Embryonic facial prominence (tissue), 1 donor: ENCODE data around the gene PDZD2.

ENCODE experiments used
- DNase-seq: peaks from one replicate; pipeline ENCODE4 v3.0.0-alpha.2; 2016; ENCODE audit errors: extremely low spot score

Gene PDZD2

DNA sequence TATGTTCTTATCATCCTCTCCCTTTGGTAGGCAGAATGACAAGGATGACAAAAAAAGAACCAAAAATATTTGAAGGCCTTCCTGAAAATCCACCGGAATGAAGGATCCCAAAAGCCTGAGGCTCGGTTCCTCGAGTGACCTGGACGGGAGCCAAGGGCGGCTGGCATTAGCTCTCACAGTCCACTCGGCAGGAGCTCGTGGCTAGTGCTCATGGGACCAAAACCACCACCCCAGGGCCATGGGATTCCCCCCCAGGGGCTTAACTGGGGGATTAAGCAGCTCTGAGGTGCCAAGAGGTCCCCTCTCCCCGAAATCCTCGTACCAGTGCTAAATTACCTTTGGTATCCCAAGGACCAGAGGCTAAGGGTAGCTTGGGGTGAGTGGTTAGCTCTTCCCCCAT lies 586 bp upstream of the PDZD2 start:
- DNase-seq, result no peak

DNA sequence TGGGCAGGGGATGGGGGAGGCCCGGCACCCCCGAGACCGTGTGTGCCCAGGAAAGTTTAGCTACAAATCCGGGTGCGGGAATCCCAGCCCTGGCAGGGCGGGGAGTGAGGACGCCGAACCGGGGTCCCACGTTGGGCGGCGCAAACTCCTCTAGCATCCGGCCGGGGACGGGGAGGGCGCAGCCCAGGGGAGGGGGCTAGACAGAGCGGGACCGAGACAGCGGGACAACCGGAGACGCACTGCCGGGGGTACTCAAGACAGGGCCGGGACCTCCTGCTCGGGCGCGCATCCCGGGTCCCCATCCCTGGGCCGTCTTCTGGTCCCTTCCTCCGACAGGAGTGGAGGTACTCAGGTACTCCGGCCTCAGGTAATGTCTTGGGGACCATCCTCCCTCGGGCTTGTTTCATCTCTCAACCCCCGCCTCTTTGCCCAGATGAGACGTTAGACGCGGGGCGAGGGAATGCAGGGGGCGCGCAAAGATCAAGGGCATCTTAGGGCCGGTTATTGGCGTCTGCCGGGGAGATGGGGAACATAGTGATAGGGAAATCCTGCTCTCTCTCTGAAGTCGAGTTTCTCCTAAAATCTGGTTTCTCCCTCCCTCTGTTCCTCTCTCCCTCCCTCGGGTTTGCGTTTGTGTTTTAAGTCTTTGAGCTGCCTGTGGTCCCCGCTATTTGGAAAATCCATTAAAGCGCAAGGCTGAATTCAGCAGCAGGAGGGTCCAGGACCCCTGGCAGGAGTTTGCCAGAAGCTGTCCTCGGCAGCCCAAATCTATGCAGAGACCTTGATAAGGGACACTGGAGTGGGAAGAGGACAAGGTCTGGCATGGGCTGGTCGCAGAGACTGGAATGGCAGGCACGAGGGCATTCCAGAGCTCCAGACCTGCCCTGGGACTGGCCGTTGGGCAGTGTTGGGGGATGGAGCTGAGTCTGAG lies 815 bp downstream of the PDZD2 start:
- no peak for DNase-seq

DNA sequence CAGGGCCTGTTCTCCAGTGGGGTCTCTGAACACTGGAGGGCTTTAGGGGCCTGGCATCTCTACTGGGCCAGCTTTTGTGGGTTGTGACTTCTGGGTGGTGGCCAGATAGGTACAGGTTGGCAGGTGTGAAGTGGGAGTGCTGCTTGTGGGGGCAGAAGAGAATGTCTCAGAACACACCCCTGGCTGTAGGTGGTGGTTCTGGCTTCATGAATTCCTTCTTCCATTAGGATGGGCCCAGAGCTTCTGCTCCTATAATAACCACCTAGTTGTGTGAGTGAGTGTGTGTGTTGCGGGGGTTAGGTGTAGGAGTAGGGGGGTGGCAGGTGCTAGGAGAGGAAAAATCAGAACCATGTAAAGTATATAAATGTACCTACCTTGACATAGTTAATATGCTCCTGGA lies 1.6 kb downstream of the PDZD2 start:
- no peak for DNase-seq

DNA sequence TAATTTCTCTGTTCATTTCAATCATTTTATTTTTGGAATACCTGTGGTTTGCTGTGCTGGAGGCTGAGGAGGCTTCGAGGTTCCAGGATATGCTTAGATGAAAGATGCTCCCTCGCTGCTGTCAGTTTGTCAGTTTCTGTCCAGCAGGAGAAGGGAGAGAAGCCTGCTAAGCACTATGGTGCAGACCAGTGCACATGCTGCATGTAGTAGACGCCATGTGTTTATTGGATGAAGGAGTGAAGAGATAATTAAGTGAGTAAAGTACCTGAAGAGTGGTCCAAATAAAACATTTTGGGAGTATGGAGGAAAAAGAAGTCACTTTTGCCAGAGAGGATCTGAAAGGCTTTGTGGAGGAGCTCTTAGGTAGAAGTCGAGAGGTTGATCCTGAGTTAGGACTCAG lies 2.1 kb downstream of the PDZD2 start:
- no peak for DNase-seq

DNA sequence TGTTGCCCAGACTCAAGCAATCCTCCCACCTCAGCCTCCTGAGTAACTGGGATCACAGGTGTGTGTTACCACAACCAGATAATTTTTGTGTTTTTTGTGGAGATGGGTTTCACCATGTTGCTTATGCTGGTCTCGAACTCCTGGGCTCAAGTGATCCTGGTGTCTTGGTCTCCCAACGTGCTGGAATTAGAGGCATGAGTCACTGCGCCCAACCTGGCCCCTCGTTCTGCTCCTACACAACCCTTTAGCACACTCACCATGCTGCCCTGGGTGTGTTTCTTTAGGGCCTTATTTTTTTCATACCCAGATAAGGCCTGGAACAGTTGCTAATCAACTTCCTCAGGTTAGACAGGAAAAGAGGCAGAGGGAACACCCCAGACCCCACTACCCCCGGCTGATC lies 2.6 kb downstream of the PDZD2 start:
- no peak for DNase-seq

DNA sequence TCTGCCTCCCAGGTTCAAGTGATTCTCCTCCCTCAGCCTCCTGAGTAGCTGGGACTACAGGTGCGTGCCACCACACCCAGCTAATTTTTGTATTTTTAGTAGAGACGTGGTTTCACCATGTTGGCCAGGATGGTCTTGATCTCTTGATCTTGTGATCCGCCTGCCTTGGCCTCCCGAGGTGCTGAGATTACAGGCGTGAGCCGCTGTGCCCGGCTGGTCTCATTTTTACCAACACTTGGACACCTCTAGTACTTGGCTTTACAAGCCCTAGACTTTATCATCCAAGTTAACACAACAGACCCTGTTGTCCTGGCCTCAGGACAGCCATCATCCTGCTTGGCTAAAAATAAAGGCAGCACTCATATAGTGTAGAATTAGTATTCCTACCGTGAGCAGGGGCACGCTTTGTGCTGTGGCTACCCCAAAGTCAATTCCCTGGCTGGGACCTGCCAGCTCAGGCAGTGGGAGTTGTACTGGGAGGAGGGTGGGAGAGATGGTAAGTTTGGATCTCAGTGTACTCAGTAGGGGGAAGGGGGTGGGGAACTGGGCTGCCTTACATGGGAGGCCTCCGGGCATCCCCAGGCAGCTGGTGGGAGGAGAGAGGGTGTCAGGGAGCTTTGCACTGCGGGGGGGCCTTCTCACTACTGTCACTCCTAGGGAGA lies 6.6 kb downstream of the PDZD2 start:
- no peak for DNase-seq

DNA sequence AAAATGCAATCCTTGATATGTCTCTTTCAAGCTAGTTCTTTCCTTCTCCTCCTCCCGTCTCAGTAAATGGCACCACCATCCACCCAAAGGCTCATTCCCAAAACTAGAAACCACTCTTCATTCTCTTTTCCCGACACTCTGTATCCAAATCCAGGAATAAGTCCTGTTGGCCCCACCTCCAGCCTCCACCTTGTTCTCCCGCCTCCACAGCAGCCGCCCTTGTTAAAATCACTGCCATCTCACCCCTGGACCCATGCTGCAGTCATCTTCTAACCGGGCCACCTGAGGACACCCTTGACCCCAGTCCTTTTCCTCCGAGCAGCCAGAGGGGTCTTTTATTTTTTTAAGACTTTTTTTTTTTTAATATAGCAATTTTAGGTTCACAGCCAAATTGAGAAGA lies 9.4 kb downstream of the PDZD2 start:
- no peak for DNase-seq

DNA sequence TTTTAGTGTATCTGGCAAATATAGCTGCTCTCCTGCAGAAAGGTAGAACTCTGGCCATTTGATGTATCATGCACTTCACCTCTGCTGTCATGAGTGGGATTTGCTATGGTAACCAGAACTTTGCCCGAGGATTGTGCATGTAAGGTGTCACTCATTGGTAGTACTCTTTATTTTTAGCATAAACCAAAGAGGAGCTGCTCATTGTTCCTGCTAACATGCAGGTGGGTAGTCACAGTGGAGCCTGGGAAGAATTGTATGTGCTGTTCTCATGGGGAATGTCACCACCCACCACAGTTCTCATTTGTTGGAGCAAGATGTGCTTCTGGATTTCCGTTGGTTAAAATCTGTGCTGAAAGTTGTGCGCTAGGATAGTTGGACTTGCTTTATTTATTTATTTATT lies 12.3 kb downstream of the PDZD2 start:
- DNase-seq, result no peak

DNA sequence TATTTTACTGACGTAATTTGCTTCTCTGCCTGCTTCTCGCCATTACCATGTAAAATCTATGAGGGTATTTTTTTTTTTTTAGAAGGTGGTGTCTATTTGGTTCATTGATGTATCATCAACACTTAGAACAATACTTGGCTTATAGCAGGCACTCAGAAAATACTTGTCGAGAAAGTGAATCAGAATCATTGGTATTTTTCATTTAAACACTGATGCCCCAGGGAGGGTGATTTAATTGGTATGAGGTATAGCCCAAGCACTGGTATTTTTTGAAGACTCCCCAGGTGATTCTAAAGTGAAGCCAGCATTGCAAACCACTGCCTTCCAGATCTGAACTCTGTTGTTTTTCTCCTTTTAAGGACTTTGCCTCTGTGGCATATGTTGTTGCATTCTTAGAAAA lies 16.6 kb downstream of the PDZD2 start:
- no peak for DNase-seq

DNA sequence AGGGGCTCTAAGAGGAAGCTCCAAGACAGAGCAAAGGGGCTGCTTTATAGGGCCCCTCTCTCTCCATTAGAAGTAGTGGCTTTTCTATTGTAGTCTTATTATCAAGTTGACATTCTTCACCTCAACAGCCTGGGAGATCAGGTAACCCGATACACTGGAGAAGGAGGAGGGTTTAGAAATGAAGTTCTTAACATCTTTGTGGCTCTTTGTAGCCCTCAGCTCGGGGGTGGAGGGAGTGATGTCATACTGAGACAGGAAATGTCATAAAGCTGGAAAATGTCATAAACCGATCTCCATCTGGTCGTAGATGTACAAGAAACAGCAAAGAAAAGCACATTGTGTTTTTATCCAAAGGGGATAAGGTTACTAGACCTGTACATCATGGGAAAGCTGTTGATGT lies 17.9 kb downstream of the PDZD2 start:
- no peak for DNase-seq

DNA sequence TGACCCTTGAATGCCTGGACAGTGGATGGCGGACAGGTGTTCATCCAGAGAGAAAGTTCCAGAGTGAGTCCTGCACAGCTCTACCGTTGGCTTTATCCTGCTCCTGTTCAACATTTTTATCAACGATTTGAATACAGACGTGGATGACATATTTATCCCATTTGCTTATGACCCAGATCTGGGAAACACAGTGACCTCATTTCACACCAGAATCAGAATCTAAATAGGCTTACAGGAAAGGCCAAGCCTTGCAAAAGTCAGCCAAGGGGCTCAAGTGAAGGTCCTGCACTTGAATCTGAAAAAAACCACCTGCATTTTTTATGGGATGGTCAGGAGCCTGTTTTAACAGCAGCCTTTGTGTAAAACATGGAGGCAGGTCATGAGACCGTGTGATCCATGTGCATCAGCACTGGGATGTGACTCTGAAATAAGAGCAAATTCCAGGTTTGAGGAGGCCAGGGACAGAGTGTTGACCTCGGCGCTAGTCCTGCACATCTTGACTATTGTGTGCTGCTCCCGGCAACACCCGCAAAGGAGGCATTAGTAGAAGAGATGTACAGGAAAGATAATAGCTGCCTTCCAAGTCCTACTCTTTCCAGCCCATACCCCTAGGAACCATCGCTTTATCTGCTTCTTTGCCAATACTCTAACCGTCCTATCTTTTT lies 18.5 kb downstream of the PDZD2 start:
- no peak for DNase-seq

DNA sequence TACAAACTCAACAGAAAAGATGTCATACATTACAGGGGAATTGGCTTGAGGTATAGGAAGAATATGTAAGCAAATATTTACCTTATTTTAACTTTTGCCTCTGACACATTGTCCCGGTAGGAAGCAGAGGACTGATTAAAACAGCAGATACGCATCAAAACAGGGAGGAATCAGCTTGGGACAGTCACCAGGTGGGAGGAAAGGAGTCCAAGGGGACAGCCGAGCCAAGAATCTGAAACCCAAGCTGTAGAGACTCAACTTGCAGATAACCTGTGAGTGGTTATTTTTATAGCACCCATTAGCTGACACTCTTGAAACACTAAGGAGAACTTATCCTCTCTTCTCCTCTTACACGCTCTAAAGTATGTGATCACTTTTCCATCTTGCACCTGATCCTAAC lies 22.3 kb downstream of the PDZD2 start:
- no peak for DNase-seq

DNA sequence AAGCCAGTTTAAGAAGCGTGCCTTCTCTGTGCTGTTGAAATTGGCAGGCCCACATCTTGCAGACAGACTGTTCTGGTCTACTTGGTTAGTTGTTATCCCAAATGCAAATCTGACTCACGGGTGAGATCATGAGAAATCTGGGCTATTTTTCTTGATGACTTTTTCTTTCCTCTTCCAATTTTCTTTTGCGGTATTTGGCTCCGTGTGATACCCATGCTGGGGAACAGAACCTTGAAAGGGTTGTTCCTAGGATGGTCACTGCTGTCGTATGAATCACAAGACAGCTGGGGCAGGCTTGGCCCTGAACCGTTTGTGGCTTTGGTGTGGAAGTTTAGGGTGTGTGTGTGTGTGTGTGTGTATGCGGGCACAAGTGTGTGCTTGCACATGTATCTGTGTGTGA lies 24.6 kb downstream of the PDZD2 start:
- DNase-seq, result no peak

DNA sequence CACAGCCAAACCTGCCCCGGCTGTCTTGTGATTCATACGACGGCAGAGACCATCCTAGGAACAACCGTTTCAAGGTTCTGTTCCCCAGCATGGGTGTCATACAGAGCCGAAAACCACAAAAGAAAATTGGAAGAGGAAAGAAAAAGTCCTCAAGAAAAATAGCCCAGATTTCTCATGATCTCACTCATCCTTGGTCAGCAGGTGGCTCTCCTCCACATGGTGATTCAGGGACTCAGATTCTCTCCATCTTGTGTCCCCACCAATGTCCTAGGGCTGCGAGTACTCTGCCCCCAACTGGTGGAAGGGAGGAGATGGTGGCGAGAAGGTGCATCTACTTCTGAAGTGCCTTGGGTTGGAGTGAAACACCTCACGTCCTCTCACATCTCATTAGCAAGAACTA lies 25.6 kb downstream of the PDZD2 start:
- DNase-seq, result no peak

DNA sequence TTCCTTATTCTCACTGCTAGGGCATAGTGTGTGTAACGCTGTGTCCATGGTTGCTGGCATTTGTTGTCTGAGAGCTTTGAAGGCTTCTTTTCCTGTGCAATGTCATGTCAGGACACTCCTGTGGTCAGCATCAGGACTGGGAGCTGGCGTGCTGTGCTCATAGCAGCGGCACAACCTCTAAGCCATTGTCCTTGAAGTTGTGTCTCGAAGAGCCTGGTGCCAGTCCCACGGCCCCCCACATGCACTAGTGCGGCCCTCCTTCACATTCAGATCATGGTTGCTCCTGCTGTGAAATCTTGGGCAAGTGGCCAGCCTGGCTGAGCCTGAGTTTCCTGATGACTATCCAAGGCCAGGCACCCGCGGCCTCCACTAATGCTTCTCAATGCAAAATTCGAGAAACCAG lies 32.4 kb downstream of the PDZD2 start:
- no peak for DNase-seq

DNA sequence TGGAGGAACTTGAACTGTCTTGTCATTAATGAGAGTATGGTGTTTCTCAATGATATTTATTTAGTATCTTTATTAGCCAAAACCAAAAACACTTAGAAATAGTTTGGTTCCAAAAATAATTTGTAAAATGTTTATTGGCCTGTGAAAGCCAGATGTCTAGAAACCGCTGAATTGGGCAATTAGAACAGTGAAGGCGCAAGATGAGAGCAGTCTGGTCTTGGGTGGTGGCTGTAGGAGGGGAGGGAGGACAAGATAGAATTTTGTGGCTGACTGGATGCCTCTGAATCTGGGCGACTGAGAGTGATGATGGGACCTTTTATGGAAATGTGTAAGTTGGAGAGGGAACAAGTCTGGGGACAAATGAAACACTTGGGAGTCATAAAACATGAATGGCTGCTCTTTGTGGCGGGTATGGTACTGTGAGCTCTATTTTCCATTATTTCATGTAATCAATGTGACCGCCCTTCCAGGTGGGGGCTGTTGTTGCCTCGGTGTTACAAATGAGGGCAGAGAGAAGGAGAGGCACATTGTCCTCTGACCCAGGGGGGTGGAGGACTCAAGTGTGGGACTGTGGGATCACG lies 35.5 kb downstream of the PDZD2 start:
- DNase-seq, result no peak

DNA sequence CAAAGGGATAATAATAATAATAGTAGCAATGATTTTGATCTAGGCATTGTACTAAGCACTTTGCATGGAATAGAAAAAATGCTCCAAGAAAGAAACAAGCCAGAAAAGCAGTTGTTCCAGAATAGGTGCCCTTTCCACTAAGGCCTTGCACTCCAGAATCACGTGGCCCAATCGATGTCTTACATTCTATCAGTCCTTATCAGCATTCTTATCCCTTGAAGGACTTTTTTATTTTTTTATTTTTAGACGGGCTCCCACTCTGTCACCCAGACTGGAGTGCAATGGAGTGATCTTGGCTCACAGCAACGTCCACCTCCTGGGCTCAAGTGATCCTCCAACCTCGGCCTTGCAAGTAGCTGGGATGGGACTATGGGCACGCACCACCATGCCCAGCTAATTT lies 36.5 kb downstream of the PDZD2 start:
- DNase-seq, result no peak

DNA sequence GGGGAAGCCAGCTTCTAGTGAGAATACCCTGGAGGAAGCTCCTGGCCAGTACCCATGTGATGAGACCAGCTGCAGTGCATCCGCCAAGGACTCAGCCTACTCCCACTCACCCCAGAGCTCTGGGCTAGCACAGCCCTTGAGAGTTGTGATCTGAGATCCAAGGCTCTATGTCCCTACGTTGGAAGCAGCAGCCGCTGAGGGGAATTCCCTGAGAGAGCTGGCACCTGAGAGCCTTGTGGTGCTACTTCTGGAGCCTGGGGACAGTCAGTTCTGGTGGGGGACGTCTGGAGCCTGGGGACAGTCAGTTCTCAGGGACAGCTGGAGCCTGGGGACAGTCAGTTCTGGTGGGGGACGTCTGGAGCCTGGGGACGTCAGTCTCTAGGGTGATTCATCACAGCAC lies 39.2 kb downstream of the PDZD2 start:
- no peak for DNase-seq

DNA sequence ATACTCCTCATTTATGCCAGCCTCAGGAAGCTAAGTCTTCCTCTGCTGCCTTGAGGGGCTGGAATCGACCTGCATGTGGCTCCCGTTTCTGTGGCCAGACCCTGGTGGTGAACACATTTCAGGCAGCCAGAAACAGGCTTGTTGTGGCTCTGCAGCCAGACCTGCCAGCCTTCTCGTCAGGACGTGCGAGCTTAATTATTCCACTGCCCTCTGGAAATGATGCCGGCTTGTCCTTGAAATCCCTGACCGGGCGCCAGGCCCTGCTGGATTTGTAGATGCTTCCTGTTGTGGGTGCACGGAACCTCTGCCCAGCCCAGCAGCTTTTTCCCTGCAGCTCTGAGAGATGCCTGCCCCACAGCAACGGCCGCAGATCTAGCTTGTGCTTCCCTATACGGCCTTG lies 41.6 kb downstream of the PDZD2 start:
- no peak for DNase-seq

DNA sequence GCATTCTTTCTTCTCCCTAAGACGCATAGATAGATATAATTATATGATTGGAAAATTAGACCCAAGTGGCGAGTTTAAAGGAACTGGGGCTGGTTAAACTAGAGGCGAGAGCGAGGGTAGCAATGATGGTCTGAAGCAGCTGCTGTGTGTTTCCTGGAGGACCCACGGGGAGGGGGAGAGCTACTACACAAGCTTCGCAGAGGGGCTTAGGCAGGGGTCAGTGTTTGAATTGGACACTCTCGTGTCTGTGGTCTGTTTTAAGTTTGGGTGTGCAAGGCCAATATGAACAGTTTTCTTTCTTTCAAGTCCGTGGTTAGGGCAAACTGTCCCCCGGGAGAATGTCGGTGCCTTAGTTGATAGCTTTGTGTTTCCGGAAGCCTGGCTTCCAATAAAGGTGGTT lies 43.1 kb downstream of the PDZD2 start:
- no peak for DNase-seq

DNA sequence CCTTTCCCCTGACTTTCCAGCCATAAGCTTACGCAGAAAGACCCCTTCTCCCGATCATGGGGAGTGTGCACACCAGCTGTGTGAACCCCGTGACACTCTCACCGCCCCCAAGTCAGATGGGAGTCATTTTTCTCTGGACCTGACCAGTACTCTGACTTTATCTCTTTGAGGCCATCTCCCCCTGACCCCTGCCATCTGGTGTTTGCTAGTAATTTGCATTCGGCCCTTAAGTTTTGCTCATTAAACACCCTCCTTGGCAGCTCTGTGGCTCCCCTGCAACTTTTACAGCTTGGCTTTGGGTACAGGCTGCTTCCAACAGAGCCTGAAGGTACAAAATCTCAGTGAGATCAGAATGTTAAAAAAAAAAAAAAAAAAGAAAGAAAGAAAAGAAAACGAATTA lies 43.9 kb downstream of the PDZD2 start:
- DNase-seq, result no peak

DNA sequence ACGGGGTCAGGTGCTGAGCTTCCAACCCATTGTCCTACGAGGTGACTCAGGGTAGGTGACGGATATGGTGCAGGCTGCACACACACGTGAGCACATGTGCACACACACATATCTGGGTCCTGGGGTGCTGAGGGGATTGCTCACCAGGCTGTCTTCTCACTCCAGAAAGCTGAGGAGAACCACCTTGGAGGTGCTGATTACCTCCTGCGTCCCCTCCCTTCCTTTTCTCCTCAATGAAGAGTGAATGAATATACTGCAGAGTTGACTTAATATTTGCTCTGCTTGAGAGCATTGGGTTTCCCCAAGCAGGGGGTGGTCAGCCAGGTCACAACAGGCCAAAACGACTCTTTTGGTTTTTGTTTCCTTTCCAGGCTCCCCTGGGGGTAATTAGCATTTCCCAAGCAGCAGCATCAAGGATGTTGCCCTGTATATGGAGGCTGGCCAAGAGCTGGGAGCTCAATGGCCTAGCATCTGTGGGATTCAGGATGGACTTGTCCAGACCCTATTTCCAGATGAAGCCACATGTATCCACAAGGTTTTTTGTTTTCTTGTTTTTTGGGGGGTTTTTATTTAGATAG lies 49.7 kb downstream of the PDZD2 start:
- no peak for DNase-seq
